HPDE6-E6E7 (cell line): ENCODE measurements around the gene ODR4.
"Not testable (repeated sequence)": the region's sequence is repeated elsewhere in the genome, so short reads cannot be mapped to it uniquely, and the experiment has no call there.

ENCODE experiments used
- DNase-seq: peaks from one replicate; pipeline ENCODE4 v3.0.0; 2011; ENCODE audit warnings: missing footprints; ENCODE audit errors: extremely low spot score

The ODR4 gene

DNA sequence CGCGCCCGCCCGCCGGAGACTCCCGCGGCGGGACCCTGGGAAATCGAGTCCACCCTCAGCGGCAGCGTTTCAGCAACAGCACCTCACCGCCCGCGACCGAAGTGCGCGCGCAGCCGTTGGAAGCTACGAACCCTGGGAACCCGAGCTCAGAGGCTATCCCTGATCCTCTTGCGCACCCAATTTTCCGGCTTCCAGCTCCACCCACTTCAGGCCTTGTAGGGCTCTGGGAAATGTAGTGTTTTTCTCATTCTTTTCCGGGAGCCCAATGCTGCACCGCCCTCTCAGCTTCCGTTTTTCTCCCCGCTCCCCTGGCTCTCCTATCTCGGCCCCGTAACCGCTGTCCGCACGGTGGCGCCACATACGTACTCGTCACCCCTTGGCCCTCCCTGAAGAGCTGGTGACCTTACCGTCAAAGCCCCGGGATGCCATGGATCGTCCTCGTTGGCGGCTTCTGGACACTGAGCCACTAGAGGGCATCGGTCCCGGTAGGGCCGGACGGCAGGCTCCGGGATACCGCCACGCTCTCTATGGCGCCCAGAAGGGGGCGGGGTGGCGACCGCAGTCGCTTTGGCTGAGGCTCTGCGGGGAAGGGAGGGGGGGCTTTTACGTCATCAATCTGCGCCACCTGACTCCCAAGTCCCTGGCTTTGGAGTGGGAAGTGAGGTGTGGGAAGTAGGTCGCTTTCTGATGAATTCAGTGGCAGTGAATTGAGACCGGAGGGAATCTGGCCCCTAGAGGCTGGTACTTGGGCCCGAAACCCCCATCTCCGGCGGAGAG lies at the start of gene ODR4, which contains the start of gene TPR:
TSS of gene ODR4 (plus strand) at position 687 of the 777 bp plus-strand sequence. CDS start 3,948 bp downstream, outside the sequence.
TSS of gene TPR (minus strand) at position 102 of the 777 bp plus-strand sequence. CDS start 225 bp downstream, outside the sequence.
- DNase-seq = peak; percentile 97

DNA sequence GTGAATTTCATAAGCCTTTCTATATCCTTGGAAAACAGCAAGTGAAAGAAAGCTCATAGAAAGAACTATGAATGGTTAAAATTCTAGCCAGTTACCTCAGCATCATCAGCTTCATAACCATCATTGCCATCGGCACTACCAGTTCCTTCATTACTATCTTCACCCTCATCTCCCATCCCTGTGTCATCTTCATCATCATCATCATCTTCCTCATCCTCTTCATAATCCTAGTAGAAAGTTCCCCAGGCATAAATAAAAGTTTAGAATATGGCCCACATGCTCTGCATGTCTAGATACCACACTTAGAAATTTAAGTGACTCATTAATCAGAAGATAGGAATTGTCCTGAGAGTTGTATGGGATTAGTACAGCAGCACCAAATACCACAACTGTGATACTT lies 49.6 kb upstream of the ODR4 start:
- no peak for DNase-seq

DNA sequence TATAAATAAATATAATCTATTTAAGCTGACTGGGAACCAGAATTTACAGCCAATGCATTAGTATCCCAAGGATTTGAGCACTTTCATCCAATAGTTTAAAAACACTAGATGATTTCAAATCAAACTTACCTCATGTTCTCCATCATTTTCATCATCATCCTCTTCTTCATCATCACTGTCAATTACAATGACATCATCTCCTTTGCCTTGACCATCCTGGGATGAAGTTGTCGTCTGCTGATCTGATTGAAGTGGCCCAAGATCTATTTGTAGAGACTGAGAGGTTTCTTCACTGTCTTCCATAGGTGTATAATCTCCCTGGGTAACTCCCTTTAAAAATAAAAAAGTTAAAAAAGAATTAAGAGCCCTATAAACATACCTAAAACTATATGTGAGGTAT lies 48.3 kb upstream of the ODR4 start:
- no peak for DNase-seq

DNA sequence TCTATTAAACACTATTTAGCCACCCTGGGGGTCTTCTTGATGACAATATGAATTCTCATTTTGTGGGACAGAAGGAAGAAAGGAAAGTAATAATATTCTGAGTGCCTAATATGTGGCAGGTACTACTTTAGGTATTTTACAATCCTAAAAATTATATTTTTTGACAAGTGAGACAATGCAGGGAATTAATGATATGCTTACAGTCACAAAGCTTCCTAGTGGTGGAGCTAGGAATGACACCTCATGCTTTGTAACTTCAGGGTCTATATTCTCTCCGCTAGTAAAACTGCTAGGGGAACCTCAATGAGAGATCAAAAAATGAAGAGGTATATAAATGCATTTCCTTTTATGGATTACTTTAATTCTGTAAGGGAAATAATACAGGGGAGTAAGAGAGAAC lies 44.9 kb upstream of the ODR4 start:
- DNase-seq = no peak

DNA sequence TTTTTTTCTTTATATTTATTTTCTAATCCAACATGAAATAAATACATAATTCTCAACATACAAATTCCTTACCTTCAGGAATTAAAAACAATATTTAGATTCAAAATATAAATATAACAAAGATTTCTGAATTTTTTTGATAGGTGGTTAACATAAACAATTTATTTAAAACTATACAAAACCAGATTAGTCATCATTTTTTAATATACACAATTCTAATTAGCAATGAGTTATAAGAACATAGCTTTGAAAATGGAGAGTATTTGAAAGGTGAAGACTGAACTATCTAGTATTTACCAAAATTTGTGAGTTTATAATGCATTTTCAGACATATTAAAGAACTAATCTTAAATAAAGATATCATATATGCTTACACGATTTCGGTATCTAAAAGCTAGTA lies 38.1 kb upstream of the ODR4 start:
- DNase-seq = no peak

DNA sequence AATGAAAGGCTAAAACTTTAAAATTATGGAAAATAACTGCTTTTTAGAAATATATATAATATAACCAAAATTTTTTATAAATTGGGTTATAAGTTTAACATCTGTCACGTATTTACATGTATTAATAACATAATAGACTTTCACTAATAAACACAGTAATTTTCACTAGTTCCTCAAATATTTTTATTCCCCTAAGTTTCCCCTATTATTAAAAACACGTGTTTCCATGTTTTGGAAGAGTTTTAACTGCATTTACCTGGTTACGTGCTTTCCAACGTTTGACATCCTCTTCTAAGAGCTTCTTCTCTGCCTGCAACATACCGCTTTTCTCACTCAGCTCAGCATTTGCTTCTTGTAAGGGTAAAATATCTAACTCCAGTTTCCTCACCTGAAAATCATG lies 34.9 kb upstream of the ODR4 start:
- DNase-seq = no peak

DNA sequence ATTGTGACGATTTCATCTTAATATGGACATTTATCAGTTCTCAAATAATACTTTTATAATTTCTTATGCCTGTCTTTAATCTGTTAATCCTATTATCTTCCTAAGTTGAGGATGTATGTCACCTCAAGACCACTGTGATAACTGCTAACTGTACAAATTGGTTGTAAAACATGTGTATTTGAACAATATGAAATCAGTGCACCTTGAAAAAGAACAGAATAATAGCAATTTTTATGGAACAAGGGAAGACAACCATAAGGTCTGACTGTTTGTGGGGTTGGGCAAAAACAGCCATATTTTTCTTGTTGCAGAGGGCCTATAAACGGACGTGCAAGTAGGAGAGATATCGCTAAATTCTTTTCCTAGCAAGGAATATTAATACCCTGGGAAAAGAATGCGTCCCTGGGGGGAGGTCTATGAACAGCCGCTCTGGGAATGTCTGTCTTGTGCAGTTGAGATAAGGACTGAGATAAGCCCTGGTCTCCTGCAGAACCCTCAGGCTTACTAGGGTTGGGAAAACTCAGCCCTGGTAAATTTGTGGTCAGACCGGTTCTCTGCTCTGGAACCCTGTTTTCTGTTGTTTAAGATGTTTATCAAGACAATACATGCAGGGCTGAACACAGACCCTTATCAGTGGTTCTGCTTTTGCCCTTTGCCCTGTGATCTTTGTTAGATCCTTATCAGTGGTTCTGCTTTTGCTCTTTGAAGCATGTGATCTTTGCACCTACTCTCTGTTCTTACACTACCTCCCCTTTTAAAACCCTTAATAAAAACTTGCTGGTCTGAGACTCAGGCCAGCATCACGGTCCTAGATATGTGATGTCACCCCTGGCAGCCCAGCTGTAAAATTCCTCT lies 27.6 kb upstream of the ODR4 start:
- DNase-seq = not testable (repeated sequence)

DNA sequence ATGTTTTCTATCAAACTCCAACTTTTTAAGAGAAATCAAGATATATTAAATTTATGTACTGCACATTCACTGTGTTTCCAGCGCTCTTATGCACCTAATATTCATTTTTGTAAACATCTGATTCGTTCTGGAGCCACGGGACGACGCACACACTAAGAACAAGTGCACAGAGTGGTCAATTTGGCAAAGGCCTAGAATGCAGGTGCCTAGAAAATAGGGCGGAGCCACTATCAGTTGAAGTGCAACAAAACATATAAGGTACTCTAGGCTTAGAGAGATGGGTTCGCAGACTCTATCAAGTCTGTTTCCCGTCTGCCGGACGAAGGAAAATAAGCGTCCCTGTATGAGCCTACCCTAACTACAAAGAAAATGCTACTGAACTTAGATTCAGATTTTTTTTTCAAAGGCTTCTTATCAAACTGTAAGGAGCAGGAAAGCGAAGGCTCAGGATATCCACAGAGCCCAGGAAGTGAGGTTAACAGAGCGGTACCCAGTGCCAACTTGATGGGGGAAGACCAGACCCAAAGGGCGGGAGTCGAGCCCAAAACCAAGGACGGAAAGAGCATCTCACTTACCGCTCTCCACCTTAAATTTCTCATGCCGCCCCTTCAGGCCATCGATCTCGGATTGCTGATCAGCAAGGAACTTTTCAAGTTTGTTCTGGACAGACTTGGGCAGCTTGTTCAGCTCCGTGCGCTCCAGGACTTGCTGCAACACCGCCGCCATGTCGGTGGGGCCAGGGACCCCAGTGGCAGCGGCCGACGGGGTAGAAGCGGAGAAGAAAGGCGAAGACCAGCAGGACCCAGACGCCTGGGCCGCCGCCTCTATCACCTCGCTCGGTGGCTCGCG lies 1.1 kb upstream of the ODR4 start:
- peak; percentile 9 for DNase-seq

DNA sequence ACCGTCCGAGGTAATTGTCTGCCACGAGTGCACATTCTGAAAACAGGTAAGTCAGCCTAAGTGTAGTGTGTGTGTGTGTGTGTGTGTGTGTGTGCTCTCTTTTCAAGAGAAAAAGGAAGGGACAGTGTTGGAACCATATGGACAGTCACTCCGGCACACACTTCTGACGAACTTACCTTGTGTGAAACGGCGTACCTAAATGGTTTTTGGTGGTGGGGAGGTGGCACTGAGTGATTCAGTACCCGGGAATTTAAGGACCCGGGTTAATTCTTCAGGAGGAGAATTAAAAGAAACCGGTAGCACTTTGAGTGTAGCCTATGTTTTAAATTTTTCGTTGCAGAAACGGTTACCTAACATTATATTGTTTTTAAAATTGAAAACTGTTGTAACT lies 286 bp downstream of the ODR4 start:
- DNase-seq = peak; percentile 5

DNA sequence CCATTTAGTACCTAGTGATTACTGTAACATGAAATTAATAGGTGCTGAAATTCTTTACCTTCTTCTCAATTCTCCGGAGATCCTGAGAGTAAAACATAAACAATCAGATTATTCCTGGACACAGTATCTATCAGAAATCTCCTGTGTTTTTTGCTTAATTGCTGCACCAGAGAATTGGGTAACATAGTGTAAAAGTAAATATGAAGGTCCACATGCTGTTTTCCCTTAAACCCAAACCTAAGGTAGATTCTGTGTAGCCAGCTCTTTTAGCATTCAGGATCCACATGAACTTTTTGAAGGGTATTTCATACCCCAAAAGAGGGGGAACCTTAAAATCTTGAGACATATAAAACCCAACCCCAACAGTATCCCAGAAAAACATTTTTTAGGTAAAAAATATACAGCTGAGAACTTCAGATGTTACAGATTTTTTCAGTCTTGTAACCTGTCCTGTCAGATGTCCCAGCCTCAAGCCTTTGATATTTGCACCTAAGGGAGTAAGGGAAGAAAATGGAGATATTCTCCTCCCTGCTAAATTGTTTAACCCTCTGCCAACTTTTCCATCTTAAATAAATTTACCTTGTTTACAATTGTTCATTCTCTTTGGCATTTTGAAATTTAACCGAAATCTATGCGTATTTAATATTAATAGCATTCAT lies 11.2 kb downstream of the ODR4 start:
- DNase-seq = no peak

DNA sequence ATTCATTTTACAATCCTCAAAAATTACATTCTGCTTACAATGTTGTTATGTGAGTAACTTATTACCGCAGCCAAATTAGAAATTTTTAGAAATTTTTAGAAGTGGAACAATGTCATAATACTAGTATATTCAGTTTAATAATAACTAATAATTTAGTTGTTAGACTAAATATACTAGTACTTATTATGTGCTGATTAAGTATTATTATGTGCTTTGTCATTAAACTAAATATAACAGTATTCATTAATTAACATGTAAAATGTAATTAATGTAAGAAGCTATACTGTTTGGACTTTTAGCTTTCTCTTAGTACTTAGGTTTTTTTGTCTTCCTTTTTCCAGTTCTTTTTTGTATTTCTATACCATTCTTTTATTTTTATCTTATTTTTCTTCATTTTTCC lies 15.3 kb downstream of the ODR4 start:
- DNase-seq = no peak

DNA sequence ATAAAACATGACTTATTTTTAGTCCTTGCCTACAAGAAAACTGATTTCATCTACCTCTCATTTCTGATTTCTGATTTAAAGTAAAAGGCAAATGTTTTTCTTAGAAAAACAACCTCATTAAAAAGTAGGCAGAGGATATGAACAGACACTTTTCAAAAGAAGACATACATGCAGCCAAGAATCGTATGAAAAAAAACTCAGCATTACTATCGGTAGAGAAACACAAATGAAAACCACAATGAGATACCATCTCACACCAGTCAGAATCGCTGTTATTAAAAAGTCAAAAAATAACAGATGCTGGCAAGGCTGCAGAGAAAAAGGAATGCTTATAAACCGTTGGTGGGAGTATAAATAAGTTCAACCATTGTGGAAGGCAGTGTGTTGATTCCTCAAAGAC lies 16.2 kb downstream of the ODR4 start:
- no peak for DNase-seq

DNA sequence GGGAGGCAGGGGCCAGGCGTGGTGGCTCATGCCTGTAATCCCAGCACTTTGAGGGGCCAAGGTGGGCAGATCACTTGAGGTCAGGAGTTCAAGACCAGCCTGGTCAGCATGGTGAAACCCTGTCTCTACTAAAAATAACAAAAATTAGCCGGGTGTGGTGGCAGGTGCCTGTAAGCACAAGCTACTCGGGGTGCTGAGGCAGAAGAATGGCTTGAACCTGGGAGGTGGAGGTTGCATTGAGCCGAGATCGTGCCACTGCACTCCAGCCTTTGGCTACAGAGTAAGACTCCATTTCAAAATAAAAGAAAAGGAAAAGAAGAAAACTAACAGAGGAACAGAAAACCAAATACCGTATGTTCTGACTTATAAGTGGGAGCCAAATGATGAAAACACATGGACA lies 17.1 kb downstream of the ODR4 start:
- not testable (repeated sequence) for DNase-seq

DNA sequence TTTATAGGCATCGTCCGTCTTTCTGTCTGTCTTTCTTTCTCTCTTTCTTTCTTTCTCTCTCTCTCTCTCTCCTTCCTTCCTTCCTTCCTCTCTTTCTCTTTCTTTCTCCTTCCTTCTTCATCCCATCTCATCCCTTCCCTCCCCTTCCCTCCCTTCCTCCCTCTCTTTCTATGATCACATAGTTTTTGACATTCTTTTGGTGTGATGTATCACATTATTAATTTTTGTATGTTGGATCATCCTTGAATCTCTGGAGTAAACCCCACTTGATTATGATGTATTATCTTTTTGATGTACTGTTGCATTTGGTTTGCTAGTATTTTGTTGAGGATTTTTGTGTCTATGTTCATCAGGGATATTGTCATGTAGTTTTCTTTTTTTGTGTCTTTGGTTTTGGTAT lies 25.8 kb downstream of the ODR4 start:
- DNase-seq = not testable (repeated sequence)

DNA sequence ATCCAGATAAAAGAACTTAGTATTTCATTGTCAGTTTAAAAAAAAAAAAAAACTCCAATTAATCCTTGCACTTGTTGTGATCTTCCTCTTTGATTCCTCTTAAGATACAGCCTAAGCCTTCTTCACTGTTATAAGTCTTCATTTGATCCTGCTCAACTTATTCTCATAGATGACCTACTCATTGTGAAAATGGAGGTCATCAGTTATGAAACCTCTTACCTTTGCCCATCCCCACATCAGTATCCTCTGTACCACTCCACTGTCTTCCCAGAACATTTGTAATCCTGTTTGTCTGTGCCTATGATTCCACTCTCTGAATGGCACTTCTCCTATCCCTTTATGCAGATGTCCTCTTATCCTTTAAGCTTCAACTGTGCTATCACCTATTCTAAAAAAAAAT lies 28.0 kb downstream of the ODR4 start:
- no peak for DNase-seq

DNA sequence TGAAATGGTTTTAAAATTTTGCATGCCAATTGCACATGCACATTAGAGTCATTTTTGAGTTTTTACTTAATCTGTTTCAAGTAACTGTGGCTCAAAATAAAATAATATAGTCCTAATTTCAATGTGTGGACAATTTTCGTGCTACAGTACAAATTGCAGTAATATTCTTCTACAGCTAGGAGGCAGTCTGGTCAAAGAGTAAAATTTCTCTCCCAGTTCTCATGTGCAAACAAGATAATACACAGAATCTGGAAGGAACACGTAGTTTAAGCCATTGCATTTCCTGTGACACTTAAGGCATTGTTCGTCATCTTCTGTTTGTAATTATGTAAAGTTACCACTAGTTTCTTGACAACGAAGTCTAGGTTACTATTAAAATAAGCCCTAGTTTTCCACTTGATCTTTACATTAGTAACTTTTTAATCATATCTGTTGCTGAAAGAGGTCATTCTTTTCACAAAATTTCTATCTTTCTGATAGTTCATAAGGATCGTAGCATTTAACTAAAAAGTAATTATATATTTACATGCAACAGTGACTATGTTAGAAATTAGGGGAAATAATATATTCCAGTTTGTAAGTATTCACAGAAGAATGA lies 28.9 kb downstream of the ODR4 start:
- DNase-seq = no peak

DNA sequence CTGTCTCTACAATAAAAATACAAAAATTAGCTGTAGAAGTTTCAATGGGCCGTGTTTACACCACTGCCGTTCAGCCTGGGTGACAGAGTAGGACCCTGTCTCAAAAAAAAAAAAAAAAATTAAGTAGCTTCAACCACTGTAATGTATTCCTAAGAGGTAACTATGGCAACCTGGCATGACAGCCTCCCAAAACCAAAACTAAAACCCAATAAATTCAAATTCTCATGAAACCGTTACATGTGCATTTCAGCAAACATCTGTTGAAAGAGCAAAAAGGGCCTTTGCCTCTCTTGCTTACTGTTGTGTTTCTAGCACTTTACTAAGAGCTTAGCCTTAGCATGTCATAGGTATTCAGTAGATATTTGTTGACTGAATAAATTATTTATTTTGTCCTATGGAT lies 33.5 kb downstream of the ODR4 start:
- DNase-seq = no peak

DNA sequence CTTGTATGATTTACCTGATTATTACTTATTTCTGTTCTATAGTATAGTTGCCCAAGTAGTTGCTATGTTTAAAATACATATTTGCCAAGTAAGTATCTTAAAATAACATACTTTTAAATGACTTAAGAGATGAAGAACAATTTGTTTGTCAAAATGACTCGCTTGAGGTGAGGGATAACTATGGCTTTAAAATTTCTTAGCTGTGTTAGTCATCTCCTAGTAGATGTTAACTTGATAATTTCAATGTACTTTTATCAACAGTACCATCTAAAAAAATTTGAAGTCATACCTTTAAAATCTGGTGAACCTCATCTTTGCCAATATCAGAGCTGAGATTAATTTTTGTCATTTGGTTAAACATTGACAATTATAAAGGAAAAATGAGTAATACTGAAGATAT lies 37.7 kb downstream of the ODR4 start:
- DNase-seq = no peak

DNA sequence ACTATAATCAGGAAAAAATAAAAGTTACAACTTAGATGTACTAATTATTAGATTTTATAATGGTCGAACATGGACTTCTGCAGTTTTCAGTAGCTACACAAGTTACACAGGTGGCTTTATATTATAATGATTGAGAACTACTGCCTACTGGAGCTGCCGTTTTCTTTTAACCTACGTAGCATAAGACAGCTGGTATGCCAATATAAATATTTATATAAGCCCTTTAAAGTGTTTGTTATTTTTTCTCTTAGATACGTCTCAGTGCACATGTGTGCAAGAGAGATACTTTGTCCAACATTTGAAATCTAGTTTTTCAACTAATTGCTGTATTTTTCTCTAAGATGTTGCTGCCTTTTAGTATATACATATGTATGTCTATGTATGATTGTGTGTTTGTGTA lies 42.9 kb downstream of the ODR4 start:
- no peak for DNase-seq

DNA sequence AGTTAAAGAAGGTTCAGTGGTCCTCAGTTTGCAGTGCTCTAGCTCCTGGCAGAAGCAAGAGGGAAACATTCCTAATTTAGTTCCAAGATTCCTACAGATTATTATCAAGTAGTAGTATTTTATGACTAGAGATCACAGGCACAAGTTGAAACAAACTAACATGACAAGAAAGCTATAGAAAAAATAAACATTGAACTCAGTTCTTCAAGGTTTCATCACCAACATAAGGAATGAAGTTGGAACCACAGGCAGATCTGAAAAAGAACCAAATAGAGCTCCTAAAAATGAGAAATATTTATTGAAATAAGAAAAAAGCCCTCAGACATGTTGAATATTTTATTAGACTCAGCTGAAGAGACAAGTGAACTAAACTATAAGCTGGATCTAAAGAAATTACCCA lies 44.7 kb downstream of the ODR4 start:
- DNase-seq = no peak

DNA sequence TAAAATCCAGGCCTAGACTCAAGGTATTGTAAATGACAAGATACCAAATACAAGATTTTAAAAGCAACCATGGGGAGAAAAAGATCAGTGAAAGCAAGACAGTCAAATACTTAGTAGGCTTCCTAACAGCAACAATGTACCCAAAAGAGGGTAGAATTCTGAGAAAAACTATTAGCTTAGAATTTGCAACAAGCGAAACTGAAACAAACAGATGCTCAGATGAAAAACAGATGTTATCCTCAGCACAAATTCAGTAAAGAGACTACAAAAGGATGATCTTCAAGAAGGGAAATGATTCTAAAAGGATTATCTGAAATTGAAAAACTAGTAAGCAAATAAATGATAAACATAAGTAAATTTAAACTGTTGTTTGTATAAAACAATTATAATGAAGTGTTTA lies 45.3 kb downstream of the ODR4 start:
- no peak for DNase-seq
